HL-60 (cell line): ENCODE results near the gene BLTP2.
A peak's percentile ranks its signal among the peaks of the same experiment; 100 is the strongest.

Experiments
- DNase-seq, 2 experiments: peaks; one replicate each; pipeline ENCODE4 v3.0.0-alpha.2; 2010 to 2020; ENCODE audit warnings: low read depth in 1 of 2, low spot score in 1 of 2
- H3K27ac ChIP-seq: fragments of 250-450 bp; sonication (Bioruptor Pico); replicated peaks from 2 replicates; pipeline ENCODE4 v1.5.1; 2020; ENCODE audit warnings: mild to moderate bottlenecking, moderate library complexity
- H3K27me3 ChIP-seq: fragments of 250-450 bp; sonication (Bioruptor Pico); 2 replicates; pipeline ENCODE4 v1.5.1; 2021; ENCODE audit warnings: mild to moderate bottlenecking, moderate library complexity; ENCODE audit not compliant: insufficient read depth, poor library complexity, severe bottlenecking
- H3K4me3 ChIP-seq: replicated peaks from 2 replicates; pipeline ENCODE4 v1.5.1; 2011; ENCODE audit warnings: mild to moderate bottlenecking, control low read depth, low read length; ENCODE audit not compliant: insufficient read depth
- GABPA ChIP-seq: IDR thresholded peaks from 2 replicates; pipeline ENCODE4 v1.6.1; 2012; ENCODE audit warnings: low read depth
- POLR2AphosphoS5 ChIP-seq: IDR thresholded peaks from 2 replicates; pipeline ENCODE4 v1.6.1; 2012; ENCODE audit warnings: low read depth
- SPI1 ChIP-seq: IDR thresholded peaks from 2 replicates; pipeline ENCODE4 v1.6.1; 2012; ENCODE audit warnings: low read depth, mild to moderate bottlenecking, borderline replicate concordance
- TF ChIP-seq, protein P1 (sequence below): IDR thresholded peaks from 2 replicates; pipeline ENCODE4 v1.6.1; 2012; ENCODE audit warnings: low read depth; ENCODE audit not compliant: insufficient replicate concordance
- TF ChIP-seq, protein P2 (sequence below): IDR thresholded peaks from one replicate; pipeline ENCODE4 v1.5.1; 2011; ENCODE audit warnings: low read length, control low read depth, inconsistent platforms; ENCODE audit not compliant: insufficient read depth

The BLTP2 gene

DNA sequence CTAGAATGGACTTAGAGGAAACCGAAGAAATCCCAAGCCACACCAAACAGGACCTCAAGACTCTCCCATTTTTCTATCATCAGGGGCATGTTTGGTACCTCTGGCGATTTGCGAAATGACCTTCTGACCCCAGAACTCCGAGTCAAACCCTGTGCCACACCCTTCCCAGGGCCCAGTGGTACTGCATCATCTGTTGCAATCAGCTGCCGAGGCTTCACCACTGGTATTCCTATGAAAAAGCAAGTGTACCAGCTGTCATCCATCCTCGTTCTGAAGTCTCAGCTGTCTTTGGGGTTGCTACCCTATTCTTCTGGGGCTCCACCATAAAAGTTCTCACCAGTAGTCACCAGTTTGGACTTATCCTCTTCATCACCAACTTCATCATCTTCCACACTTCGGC is 28.7 kb downstream of the BLTP2 start:
- Histone ChIP-seq H3K27me3 (no peaks in the 10 kb centered on the region), H3K27ac (no peak overlapping the region), H3K4me3 (no peak overlapping the region)
- DNase-seq: no peak
- TF ChIP-seq POLR2AphosphoS5: no peak
- TF ChIP-seq, protein P1, sequence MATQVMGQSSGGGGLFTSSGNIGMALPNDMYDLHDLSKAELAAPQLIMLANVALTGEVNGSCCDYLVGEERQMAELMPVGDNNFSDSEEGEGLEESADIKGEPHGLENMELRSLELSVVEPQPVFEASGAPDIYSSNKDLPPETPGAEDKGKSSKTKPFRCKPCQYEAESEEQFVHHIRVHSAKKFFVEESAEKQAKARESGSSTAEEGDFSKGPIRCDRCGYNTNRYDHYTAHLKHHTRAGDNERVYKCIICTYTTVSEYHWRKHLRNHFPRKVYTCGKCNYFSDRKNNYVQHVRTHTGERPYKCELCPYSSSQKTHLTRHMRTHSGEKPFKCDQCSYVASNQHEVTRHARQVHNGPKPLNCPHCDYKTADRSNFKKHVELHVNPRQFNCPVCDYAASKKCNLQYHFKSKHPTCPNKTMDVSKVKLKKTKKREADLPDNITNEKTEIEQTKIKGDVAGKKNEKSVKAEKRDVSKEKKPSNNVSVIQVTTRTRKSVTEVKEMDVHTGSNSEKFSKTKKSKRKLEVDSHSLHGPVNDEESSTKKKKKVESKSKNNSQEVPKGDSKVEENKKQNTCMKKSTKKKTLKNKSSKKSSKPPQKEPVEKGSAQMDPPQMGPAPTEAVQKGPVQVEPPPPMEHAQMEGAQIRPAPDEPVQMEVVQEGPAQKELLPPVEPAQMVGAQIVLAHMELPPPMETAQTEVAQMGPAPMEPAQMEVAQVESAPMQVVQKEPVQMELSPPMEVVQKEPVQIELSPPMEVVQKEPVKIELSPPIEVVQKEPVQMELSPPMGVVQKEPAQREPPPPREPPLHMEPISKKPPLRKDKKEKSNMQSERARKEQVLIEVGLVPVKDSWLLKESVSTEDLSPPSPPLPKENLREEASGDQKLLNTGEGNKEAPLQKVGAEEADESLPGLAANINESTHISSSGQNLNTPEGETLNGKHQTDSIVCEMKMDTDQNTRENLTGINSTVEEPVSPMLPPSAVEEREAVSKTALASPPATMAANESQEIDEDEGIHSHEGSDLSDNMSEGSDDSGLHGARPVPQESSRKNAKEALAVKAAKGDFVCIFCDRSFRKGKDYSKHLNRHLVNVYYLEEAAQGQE: no peak
- TF ChIP-seq, protein P2, sequence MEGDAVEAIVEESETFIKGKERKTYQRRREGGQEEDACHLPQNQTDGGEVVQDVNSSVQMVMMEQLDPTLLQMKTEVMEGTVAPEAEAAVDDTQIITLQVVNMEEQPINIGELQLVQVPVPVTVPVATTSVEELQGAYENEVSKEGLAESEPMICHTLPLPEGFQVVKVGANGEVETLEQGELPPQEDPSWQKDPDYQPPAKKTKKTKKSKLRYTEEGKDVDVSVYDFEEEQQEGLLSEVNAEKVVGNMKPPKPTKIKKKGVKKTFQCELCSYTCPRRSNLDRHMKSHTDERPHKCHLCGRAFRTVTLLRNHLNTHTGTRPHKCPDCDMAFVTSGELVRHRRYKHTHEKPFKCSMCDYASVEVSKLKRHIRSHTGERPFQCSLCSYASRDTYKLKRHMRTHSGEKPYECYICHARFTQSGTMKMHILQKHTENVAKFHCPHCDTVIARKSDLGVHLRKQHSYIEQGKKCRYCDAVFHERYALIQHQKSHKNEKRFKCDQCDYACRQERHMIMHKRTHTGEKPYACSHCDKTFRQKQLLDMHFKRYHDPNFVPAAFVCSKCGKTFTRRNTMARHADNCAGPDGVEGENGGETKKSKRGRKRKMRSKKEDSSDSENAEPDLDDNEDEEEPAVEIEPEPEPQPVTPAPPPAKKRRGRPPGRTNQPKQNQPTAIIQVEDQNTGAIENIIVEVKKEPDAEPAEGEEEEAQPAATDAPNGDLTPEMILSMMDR: no peak

DNA sequence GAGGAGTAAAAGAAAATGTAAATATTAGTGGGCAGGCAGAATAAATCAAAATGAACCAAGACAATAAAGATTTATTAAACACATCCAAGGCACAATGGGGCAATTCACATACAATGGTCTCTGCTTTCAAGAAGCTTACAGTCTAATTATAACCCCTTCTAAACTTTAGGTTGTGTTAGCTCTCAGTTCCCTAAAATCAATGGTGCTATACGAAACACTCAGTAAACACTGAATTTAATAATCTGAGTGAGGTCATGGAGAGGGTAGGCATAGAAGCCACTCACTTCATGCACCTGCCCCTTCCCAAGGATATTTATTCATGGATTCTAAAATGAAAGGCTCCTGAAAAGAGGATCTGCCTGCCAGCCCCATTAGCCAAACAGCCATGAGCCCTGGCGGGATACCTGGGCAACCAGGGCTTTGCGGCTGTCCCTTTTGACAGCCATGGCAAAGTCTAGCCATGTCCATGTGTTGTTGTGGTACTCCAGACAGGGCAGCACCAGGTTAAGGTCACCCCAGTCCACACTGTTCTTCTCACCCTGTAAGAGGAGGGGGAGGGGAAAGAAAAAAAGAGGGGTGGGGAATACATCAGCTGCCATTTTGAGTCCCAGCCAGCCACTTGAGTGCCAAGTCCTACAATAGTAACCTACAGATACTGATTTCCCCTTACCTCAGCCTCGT is 29.6 kb downstream of the BLTP2 start:
- no peak overlapping the region for H3K27ac ChIP-seq
- DNase-seq: no peak
- TF ChIP-seq GABPA (no peak), POLR2AphosphoS5 (no peak), SPI1 (no peak)
- TF ChIP-seq, protein P1: no peak
- TF ChIP-seq, protein P2: no peak
- no peak overlapping the region for H3K4me3 ChIP-seq
- H3K27me3 ChIP-seq: no peaks in the 10 kb centered on the region

DNA sequence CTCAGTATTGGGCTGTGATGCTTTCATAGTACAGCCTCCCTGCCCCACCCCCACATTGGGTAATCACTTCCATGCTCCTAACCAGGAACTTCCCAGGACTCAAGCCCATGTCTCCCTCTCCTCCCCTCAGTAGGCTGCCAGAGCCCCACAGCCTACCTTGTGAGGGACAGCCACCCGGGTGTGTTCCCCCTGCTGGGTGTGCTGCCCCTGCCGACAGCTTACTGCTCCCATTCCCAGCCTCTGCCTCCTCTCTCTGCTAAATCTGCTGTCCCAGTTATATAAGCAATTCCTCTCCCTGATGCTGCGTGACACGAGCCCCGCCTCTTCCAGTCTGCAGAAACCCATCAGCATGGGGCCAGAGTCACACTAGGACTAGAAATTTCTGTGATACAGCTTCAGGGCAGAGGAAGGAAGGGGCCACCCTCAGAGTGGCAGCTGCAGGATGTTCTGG is 31.0 kb downstream of the BLTP2 start, which contains the start of gene RSKR:
Gene RSKR, minus strand, starts transcription at position 255 of the 451 bp plus-strand sequence. Its CDS starts 24 bp downstream, at position 231.
- DNase-seq: no peak
- no peak within 1 kb of the TSS for H3K27ac ChIP-seq
- no peak for TF ChIP-seq GABPA
- peak; percentile 46; the same call in 1 of the 2 replicates for TF ChIP-seq POLR2AphosphoS5
- no peak for TF ChIP-seq SPI1
- TF ChIP-seq, protein P2: no peak
- H3K4me3 ChIP-seq: no peak within 1 kb of the TSS
- H3K27me3 ChIP-seq: no peaks in the 10 kb centered on the region
